ENCODE data around the gene RALGAPB. TPM values are rescaled to one million over a fixed set of nuclear protein-coding genes. Genes with fewer than 3 reads are reported as not detected.

Gene RALGAPB
- total RNA-seq, 2 donors from 2014 or later = 45.6 to 50.6 TPM

- Histone ChIP-seq H3K27me3 (replicated peaks; ENCODE audit: insufficient read depth) (no peaks in the 10 kb centered on the region), H3K36me3 (no peaks in the 10 kb centered on the region), H3K4me1 (replicated peaks) (peaks cover 12% of the 10 kb centered on the region), H3K9me3 (no peaks in the 10 kb centered on the region), H3K27ac (peak overlapping the region; percentile 87 to 92), H3K4me3 (peak overlapping the region; percentile 83 to 87)
- DNase-seq (ENCODE audit: low spot score) = peak; percentile 21
- intact Hi-C loops (cut with DNase I) = no loop called here
- WGBS = 6% methylated on average over 10 of the region's 10 CpGs
- TF ChIP-seq CTCF (IDR thresholded peaks at IDR 0.05) = no peak
- TF ChIP-seq POLR2AphosphoS5 (IDR thresholded peaks at IDR 0.05) = no peak
- no peak for TF ChIP-seq POLR2A (IDR thresholded peaks at IDR 0.05)
Observed at GRCh38 chr20:38473367-38473795, 738 bp downstream of the RALGAPB start.

- H3K4me1 ChIP-seq (replicated peaks) = peaks cover 12% of the 10 kb centered on the region
- no peak overlapping the region for H3K27ac ChIP-seq
- H3K9me3 ChIP-seq = no peaks in the 10 kb centered on the region
- TF ChIP-seq POLR2AphosphoS5 (IDR thresholded peaks at IDR 0.05) (no peak), CTCF (IDR thresholded peaks at IDR 0.05) (no peak)
- H3K36me3 ChIP-seq = no peaks in the 10 kb centered on the region
- intact Hi-C loops (cut with DNase I) = no loop called here
- no peak overlapping the region for H3K4me3 ChIP-seq
- WGBS = 98% methylated on average over 8 of the region's 8 CpGs
- no peaks in the 10 kb centered on the region for H3K27me3 ChIP-seq (replicated peaks; ENCODE audit: insufficient read depth)
- no peak for DNase-seq (ENCODE audit: low spot score)
Observed at GRCh38 chr20:38477747-38478146, 5.1 kb downstream of the RALGAPB start.

- WGBS = 92% methylated on average over 2 of the region's 2 CpGs
- Histone ChIP-seq H3K9me3 (no peaks in the 10 kb centered on the region), H3K36me3 (no peaks in the 10 kb centered on the region), H3K4me3 (no peak overlapping the region), H3K27ac (no peak overlapping the region), H3K27me3 (replicated peaks; ENCODE audit: insufficient read depth) (no peaks in the 10 kb centered on the region), H3K4me1 (replicated peaks) (peaks cover under 1% of the 10 kb centered on the region)
- intact Hi-C loops (cut with DNase I) = no loop called here
- TF ChIP-seq CTCF (IDR thresholded peaks at IDR 0.05) = no peak
- no peak for TF ChIP-seq POLR2A (IDR thresholded peaks at IDR 0.05)
- no peak for TF ChIP-seq POLR2AphosphoS5 (IDR thresholded peaks at IDR 0.05)
- no peak for DNase-seq (ENCODE audit: low spot score)
Observed at GRCh38 chr20:38479596-38479995, 7.0 kb downstream of the RALGAPB start.

GRCh38 chr20:38485041-38485440 is 12.4 kb downstream of the RALGAPB start:
- DNase-seq (ENCODE audit: low spot score) = no peak
- Histone ChIP-seq H3K36me3 (no peaks in the 10 kb centered on the region), H3K27me3 (replicated peaks; ENCODE audit: insufficient read depth) (no peaks in the 10 kb centered on the region), H3K4me3 (no peak overlapping the region), H3K9me3 (no peaks in the 10 kb centered on the region), H3K27ac (no peak overlapping the region), H3K4me1 (replicated peaks) (peaks cover 2% of the 10 kb centered on the region)
- intact Hi-C loops (cut with DNase I) = no loop called here
- no peak for TF ChIP-seq POLR2A (IDR thresholded peaks at IDR 0.05)
- no peak for TF ChIP-seq CTCF (IDR thresholded peaks at IDR 0.05)
- TF ChIP-seq POLR2AphosphoS5 (IDR thresholded peaks at IDR 0.05) = no peak

GRCh38 chr20:38489181-38489580 is 16.5 kb downstream of the RALGAPB start:
- TF ChIP-seq CTCF (IDR thresholded peaks at IDR 0.05) = no peak
- TF ChIP-seq POLR2AphosphoS5 (IDR thresholded peaks at IDR 0.05) = no peak
- TF ChIP-seq POLR2A (IDR thresholded peaks at IDR 0.05) = no peak
- no peaks in the 10 kb centered on the region for H3K9me3 ChIP-seq
- peaks cover 2% of the 10 kb centered on the region for H3K4me1 ChIP-seq (replicated peaks)
- no peak for DNase-seq (ENCODE audit: low spot score)
- H3K27me3 ChIP-seq (replicated peaks; ENCODE audit: insufficient read depth) = no peaks in the 10 kb centered on the region
- intact Hi-C loops (cut with DNase I) = no loop called here
- no peak overlapping the region for H3K27ac ChIP-seq
- no peaks in the 10 kb centered on the region for H3K36me3 ChIP-seq
- 93% methylated on average over 3 of the region's 3 CpGs for WGBS
- no peak overlapping the region for H3K4me3 ChIP-seq
